K562 (cell line): ENCODE results near the gene LAMTOR1. TPM values are rescaled to one million over a fixed set of nuclear protein-coding genes. Genes with fewer than 3 reads are reported as not detected.

Source experiments
- BCLAF1 ChIP-seq, 2 experiments: fragments of 450-650 bp in 1 of 2; IDR thresholded peaks; 2 replicates each; pipeline ENCODE4 v1.6.1; 2011 to 2017; ENCODE audit warnings: low read depth in 2 of 2, antibody characterized with exemption in 1 of 2, borderline replicate concordance in 1 of 2, low read length in 1 of 2, mild to moderate bottlenecking in 1 of 2, mixed read lengths in 1 of 2; ENCODE audit not compliant: control insufficient read depth in 1 of 2
- CBFB ChIP-seq: sonication (generic); formaldehyde crosslinking; IDR thresholded peaks from 2 replicates; pipeline ENCODE4 v1.4.0; 2020; ENCODE audit warnings: mild to moderate bottlenecking, missing genetic modification reagents
- DPF2 ChIP-seq: fragments of 450-650 bp; IDR thresholded peaks from 2 replicates; pipeline ENCODE4 v1.6.1; 2016
- E2F1 ChIP-seq: sonication (generic); formaldehyde crosslinking; IDR thresholded peaks from 2 replicates; pipeline ENCODE4 v1.8.1; 2023; ENCODE audit warnings: mild to moderate bottlenecking, missing genetic modification reagents, moderate library complexity
- GABPB2 ChIP-seq: fragments of 250-450 bp; sonication (Bioruptor Pico); conservative IDR thresholded peaks from 2 replicates; pipeline ENCODE4 v1.5.1; 2021; ENCODE audit warnings: mild to moderate bottlenecking
- HNRNPH1 ChIP-seq: fragments of 200-400 bp; formaldehyde crosslinking; optimal IDR thresholded peaks from 2 replicates; pipeline ENCODE3; 2017; ENCODE audit warnings: low read depth, mild to moderate bottlenecking, low read length, moderate library complexity
- KDM5B ChIP-seq: fragments of 200-600 bp; sonication (generic); IDR thresholded peaks from 2 replicates; pipeline ENCODE4 v1.6.1; 2012; ENCODE audit warnings: low read depth, mild to moderate bottlenecking, moderate library complexity, low read length, control low read depth, inconsistent platforms; ENCODE audit not compliant: insufficient replicate concordance
- NR1H2 ChIP-seq: sonication (generic); formaldehyde crosslinking; IDR thresholded peaks from 2 replicates; pipeline ENCODE4 v1.4.0; 2020; ENCODE audit warnings: mild to moderate bottlenecking, missing genetic modification reagents
- PHF8 ChIP-seq: fragments of 200-600 bp; sonication (generic); IDR thresholded peaks from 2 replicates; pipeline ENCODE4 v1.6.1; 2012; ENCODE audit warnings: mixed run types, mild to moderate bottlenecking, inconsistent platforms, low read length, moderate library complexity, borderline replicate concordance
- POU5F1 ChIP-seq: fragments of 150-350 bp; IDR thresholded peaks from 2 replicates; pipeline ENCODE4 v1.6.1; 2014; ENCODE audit warnings: borderline replicate concordance, low read length, low read depth, mild to moderate bottlenecking; ENCODE audit not compliant: partially characterized antibody
- XRCC3 ChIP-seq: fragments of 450-650 bp; IDR thresholded peaks from 2 replicates; pipeline ENCODE4 v1.6.1; 2017; ENCODE audit warnings: mild to moderate bottlenecking, moderate library complexity
- ZBTB11 ChIP-seq, 3 experiments: fragments of 200-800 bp in 1 of 3; fragments of 250-450 bp in 1 of 3; fragments of 450-650 bp in 1 of 3; sonication (Bioruptor Pico) in 1 of 3; sonication (Bioruptor generic) in 1 of 3; formaldehyde crosslinking in 1 of 3; IDR thresholded peaks; 2 replicates each; pipeline versions ENCODE4 v1.6.1 to v1.8.0; 2016 to 2022; ENCODE audit warnings: mild to moderate bottlenecking in 2 of 3, missing genetic modification characterization in 2 of 3, missing compliant biosample characterization in 1 of 3, moderate library complexity in 1 of 3
- ZNF12 ChIP-seq: sonication (generic); formaldehyde crosslinking; IDR thresholded peaks from 2 replicates; pipeline ENCODE4 v1.4.0; 2020; ENCODE audit warnings: mild to moderate bottlenecking, missing genetic modification reagents
- ZNF184 ChIP-seq: sonication (generic); formaldehyde crosslinking; IDR thresholded peaks from 2 replicates; pipeline ENCODE4 v1.5.0; 2020; ENCODE audit warnings: missing genetic modification reagents
- ZNF232 ChIP-seq: sonication (generic); formaldehyde crosslinking; IDR thresholded peaks from 2 replicates; pipeline ENCODE4 v1.8.0; 2022; ENCODE audit warnings: mild to moderate bottlenecking, missing genetic modification reagents
- ZNF444 ChIP-seq: fragments of 250-450 bp; sonication (Bioruptor Pico); IDR thresholded peaks from 2 replicates; pipeline ENCODE4 v1.4.0; 2020; ENCODE audit warnings: mild to moderate bottlenecking, moderate library complexity
- ZSCAN29 ChIP-seq: fragments of 450-650 bp; IDR thresholded peaks from 2 replicates; pipeline ENCODE4 v1.6.1; 2017
- polyA plus RNA-seq, 8 experiments: library from polyadenylated mRNA; depleted of rRNA in 4 of 8; stranded (reverse) in 5 of 8; unstranded in 3 of 8; fragments of >200 nt; fragmentation: Nextera tagmentation in 2 of 8; fragmentation: Illumina TruSeq in 1 of 8; extraction: Ambion mirVana in 2 of 8; extraction: Trizol in 1 of 8; gene quantifications; 2 replicates each; pipeline versions ENCODE4 v1.2.1 to v1.2.3, GENCODE V29; 2011 to 2014; ENCODE audit warnings: inconsistent platforms in 1 of 8, missing spikeins in 1 of 8
- total RNA-seq, 7 experiments: library from RNA; depleted of rRNA in 6 of 7; stranded (reverse); fragments of >200 nt in 6 of 7; fragmentation: Illumina TruSeq in 2 of 7; extraction: Trizol in 2 of 7; gene quantifications; 2 replicates each; pipeline versions ENCODE4 v1.2.1 to v1.2.3, GENCODE V29; 2011 to 2021; ENCODE audit warnings: low replicate concordance in 1 of 7
- TF ChIP-seq, protein P1 (sequence below): fragments of 450-650 bp; formaldehyde crosslinking; IDR thresholded peaks from 2 replicates; pipeline ENCODE4 v1.4.0; 2020; ENCODE audit warnings: mild to moderate bottlenecking, moderate library complexity

Gene LAMTOR1
- total and polyA plus RNA-seq, 9 of the 15 experiments (the other 6 are each of a cell fraction or from before 2014, with no cell fraction given) = 62.6 to 104 (median 85.3) TPM

DNA sequence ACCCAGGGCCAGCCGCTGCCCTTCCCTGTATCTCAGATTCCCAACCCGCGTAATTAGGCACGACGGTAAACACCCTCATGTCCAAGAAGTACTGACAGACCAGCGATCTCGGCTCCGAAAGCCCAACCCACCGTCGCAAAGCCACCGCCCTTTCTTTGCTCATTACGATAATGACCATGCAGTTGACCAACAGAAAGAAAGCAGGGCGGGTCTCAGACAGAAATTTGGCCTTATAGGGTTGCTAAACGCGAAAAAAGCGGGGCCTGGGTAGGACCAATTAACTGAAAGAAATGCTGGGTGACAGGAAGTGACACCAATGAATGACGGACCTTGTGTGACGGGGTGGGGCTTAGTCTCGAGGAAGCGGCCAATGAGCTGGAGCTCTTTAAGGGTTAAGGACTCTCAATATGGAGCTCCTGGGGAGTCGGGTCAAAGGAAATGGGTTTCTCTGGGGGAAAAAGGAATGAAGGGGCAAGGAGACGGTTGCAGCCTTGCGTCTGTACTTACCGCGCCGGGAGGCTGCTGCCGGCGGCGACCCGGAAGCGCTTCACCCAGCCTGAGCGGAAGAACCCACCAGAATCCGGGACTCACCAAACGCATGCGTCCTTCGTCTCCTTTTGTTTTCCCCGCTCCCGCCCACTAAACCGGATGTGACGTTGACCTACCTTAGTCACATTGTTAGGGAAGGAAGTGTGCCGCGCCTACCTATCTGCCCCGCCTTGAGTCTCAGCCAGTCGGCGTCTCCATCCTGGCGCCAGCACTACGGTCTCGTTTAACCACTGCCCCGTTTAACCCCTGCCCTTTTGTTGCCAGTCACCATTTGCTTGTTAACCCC, 9.3 kb upstream of the LAMTOR1 start, which contains the start of gene ANAPC15 (continued):
- no peak for TF ChIP-seq POU5F1
- TF ChIP-seq ZNF444 (CRISPR knock-in tag) = no peak
- TF ChIP-seq, protein P1, sequence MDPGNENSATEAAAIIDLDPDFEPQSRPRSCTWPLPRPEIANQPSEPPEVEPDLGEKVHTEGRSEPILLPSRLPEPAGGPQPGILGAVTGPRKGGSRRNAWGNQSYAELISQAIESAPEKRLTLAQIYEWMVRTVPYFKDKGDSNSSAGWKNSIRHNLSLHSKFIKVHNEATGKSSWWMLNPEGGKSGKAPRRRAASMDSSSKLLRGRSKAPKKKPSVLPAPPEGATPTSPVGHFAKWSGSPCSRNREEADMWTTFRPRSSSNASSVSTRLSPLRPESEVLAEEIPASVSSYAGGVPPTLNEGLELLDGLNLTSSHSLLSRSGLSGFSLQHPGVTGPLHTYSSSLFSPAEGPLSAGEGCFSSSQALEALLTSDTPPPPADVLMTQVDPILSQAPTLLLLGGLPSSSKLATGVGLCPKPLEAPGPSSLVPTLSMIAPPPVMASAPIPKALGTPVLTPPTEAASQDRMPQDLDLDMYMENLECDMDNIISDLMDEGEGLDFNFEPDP (CRISPR knock-in tag) = no peak
- no peak for TF ChIP-seq GABPB2 (CRISPR knock-in tag)
- TF ChIP-seq ZNF232 (CRISPR knock-in tag) = no peak
- TF ChIP-seq PHF8 = peak; percentile 91; the same call in 1 of the 2 replicates
- no peak for TF ChIP-seq CBFB (CRISPR knock-in tag)
- TF ChIP-seq KDM5B = peak; percentile 87
- peak in 1 of 3 experiments; percentile 95; a peak in 2 of 6 replicates for TF ChIP-seq ZBTB11 (CRISPR knock-in tag; IDR thresholded peaks at IDR 0.05)
- no peak for TF ChIP-seq ZNF12 (CRISPR knock-in tag)
- TF ChIP-seq XRCC3 = no peak
- TF ChIP-seq BCLAF1 (IDR thresholded peaks at IDR 0.05; ENCODE audit: borderline replicate concordance in 1 of 2, control insufficient read depth in 1 of 2, low read depth in 2 of 2, low read length in 1 of 2) = no peak
- TF ChIP-seq ZNF184 (CRISPR knock-in tag) = no peak
- no peak for TF ChIP-seq ZSCAN29
- no peak for TF ChIP-seq HNRNPH1
- no peak for TF ChIP-seq NR1H2 (CRISPR knock-in tag)
- TF ChIP-seq E2F1 (CRISPR knock-in tag) = no peak
- no peak; the same call in 1 of the 2 replicates for TF ChIP-seq DPF2
